GM23338 (cell line): ENCODE data around the gene ITIH3. TPM values are rescaled to one million over a fixed set of nuclear protein-coding genes. Genes with fewer than 3 reads are reported as not detected.

Experiments used
- ATAC-seq: fragments of 200-7000 bp; cut with Tn5 transposase; 3 replicates; pipeline ENCODE4 v1.9.1; 2020
- DNase-seq: peaks from one replicate; pipeline ENCODE4 v3.0.0-alpha.2; 2015; ENCODE audit warnings: low spot score
- H2AFZ ChIP-seq: fragments of 200-600 bp; sonication (generic); 2 replicates; pipeline ENCODE4 v1.8.0; 2016; ENCODE audit warnings: antibody characterized with exemption, mild to moderate bottlenecking, moderate library complexity
- H3F3A ChIP-seq: fragments of 200-600 bp; sonication (generic); replicated peaks from 2 replicates; pipeline ENCODE4 v1.8.0; 2017; ENCODE audit warnings: antibody characterized with exemption, mixed run types, low read depth
- H3K27ac ChIP-seq: fragments of 200-600 bp; sonication (generic); 2 replicates; pipeline ENCODE4 v1.6.1; 2016; ENCODE audit warnings: low read depth
- H3K27me3 ChIP-seq: fragments of 200-600 bp; sonication (generic); 2 replicates; pipeline ENCODE4 v1.8.0; 2016; ENCODE audit warnings: mild to moderate bottlenecking, mixed run types, moderate library complexity; ENCODE audit not compliant: insufficient read depth
- H3K36me3 ChIP-seq: fragments of 200-600 bp; sonication (generic); 2 replicates; pipeline ENCODE4 v1.8.0; 2016; ENCODE audit warnings: mild to moderate bottlenecking; ENCODE audit not compliant: insufficient read depth
- H3K4me1 ChIP-seq: fragments of 200-600 bp; sonication (generic); 2 replicates; pipeline ENCODE4 v1.8.0; 2016; ENCODE audit warnings: mild to moderate bottlenecking, moderate library complexity; ENCODE audit not compliant: insufficient read depth
- H3K4me2 ChIP-seq: fragments of 200-600 bp; sonication (generic); 2 replicates; pipeline ENCODE4 v1.7.1; 2017; ENCODE audit warnings: mixed run types
- H3K4me3 ChIP-seq: fragments of 200-600 bp; sonication (generic); 2 replicates; pipeline ENCODE4 v1.6.1; 2016; ENCODE audit warnings: mixed run types
- H3K79me2 ChIP-seq: fragments of 200-600 bp; sonication (generic); replicated peaks from 2 replicates; pipeline ENCODE4 v1.8.0; 2017; ENCODE audit warnings: mild to moderate bottlenecking; ENCODE audit not compliant: insufficient read depth
- H3K9me2 ChIP-seq: fragments of 200-600 bp; sonication (generic); 2 replicates; pipeline ENCODE4 v1.8.0; 2017; ENCODE audit not compliant: insufficient read depth
- H4K20me1 ChIP-seq: fragments of 200-600 bp; sonication (generic); replicated peaks from 2 replicates; pipeline ENCODE4 v1.8.0; 2017; ENCODE audit warnings: mild to moderate bottlenecking; ENCODE audit not compliant: insufficient read depth
- H3K27ac Mint-ChIP-seq: 2 replicates; pipeline ENCODE4 v1.8.0; 2020; ENCODE audit warnings: inconsistent platforms, mild to moderate bottlenecking, moderate library complexity, mixed read lengths
- H3K27me3 Mint-ChIP-seq: 3 replicates; pipeline ENCODE4 v1.8.0; 2022; ENCODE audit warnings: low read depth, mild to moderate bottlenecking, moderate library complexity, mixed read lengths, inconsistent platforms; ENCODE audit not compliant: insufficient read depth, poor library complexity
- H3K36me3 Mint-ChIP-seq: 3 replicates; pipeline ENCODE4 v1.8.0; 2021; ENCODE audit warnings: low read depth, mild to moderate bottlenecking, inconsistent platforms, moderate library complexity, mixed read lengths
- H3K4me1 Mint-ChIP-seq: 3 replicates; pipeline ENCODE4 v1.8.0; 2020; ENCODE audit warnings: mild to moderate bottlenecking, inconsistent platforms, mixed read lengths
- H3K4me3 Mint-ChIP-seq: 3 replicates; pipeline ENCODE4 v1.8.0; 2021; ENCODE audit warnings: moderate library complexity, mild to moderate bottlenecking, inconsistent platforms, mixed read lengths
- H3K9me3 Mint-ChIP-seq: 3 replicates; pipeline ENCODE4 v1.8.0; 2020; ENCODE audit warnings: moderate library complexity, mild to moderate bottlenecking, inconsistent platforms, mixed read lengths
- CREB1 ChIP-seq: fragments of 250-450 bp; sonication (Bioruptor Pico); IDR thresholded peaks from 2 replicates; pipeline ENCODE4 v1.5.0; 2020; ENCODE audit warnings: low read depth, mild to moderate bottlenecking, moderate library complexity
- EZH2phosphoT487 ChIP-seq: fragments of 200-600 bp; sonication (generic); IDR thresholded peaks from one replicate; pipeline ENCODE4 v1.8.1; 2018; ENCODE audit warnings: antibody characterized with exemption; ENCODE audit not compliant: unreplicated experiment
- JUNB ChIP-seq: IDR thresholded peaks from one replicate; pipeline ENCODE4 v1.6.1; 2016; ENCODE audit warnings: antibody characterized with exemption; ENCODE audit not compliant: unreplicated experiment
- NANOG ChIP-seq: IDR thresholded peaks from 2 replicates; pipeline ENCODE4 v1.6.1; 2016; ENCODE audit warnings: antibody characterized with exemption, borderline replicate concordance
- REST ChIP-seq: IDR thresholded peaks from one replicate; pipeline ENCODE4 v1.6.1; 2018; ENCODE audit warnings: antibody characterized with exemption; ENCODE audit not compliant: unreplicated experiment
- polyA plus RNA-seq: library from polyadenylated mRNA; unstranded; fragments of >200 nt; fragmentation: Nextera tagmentation; extraction: Ambion mirVana; gene quantifications from 2 replicates; pipeline ENCODE4 v1.2.1, GENCODE V29; 2016
- total RNA-seq: library from RNA; depleted of rRNA; stranded (reverse); fragments of >200 nt; shearing (Covaris generic); gene quantifications from 2 replicates; pipeline ENCODE4 v1.2.3, GENCODE V29; 2014
- TF ChIP-seq, protein P1 (sequence below): IDR thresholded peaks from 2 replicates; pipeline ENCODE4 v1.6.1; 2016; ENCODE audit warnings: antibody characterized with exemption
- TF ChIP-seq, protein P2 (sequence below), 2 experiments: fragments of 200-600 bp in 1 of 2; sonication (generic) in 1 of 2; conservative IDR thresholded peaks; 2 replicates each; pipeline versions ENCODE4 v1.5.1 to v1.6.1; 2016 to 2017; ENCODE audit warnings: antibody characterized with exemption in 2 of 2, low read depth in 2 of 2, mild to moderate bottlenecking in 2 of 2, moderate library complexity in 1 of 2

Gene ITIH3
- total and polyA plus RNA-seq, 2 experiments from 2014 or later = not detected

DNA sequence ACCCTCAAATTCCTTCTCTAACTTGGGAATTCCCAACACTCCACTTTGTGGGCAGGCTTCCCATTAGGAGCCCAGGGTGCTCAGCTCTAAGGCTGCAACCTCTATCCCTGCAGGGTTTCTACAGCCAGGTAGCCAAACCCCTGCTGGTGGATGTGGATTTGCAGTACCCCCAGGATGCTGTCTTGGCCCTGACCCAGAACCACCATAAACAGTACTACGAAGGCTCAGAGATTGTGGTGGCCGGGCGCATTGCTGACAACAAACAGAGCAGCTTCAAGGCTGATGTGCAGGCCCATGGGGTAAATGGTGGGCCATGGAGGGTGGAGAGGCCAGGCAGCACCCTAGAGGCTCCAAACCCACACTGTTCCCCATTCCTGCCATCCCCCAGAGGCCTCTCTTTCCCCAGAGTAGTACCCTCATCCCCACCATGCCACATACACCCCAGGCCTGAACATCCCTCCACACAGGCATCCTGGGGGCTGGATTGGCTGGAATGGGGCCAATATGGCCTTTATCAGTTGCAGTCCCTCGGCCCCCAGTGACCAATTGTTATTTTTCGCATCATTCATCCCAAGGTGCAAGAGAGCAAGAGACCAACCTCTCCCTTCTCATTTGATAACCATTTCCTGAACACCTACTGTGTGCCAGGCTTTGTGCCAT, 9.5 kb upstream of the ITIH3 start (continued):
- TF ChIP-seq REST = no peak

- Histone ChIP-seq H3K36me3 (no peaks in the 10 kb centered on the region), H3K27ac (no peak overlapping the region), H3F3A (no peaks in the 10 kb centered on the region), H3K4me1 (no peaks in the 10 kb centered on the region), H4K20me1 (no peaks in the 10 kb centered on the region), H3K4me2 (no peak overlapping the region), H2AFZ (no peak overlapping the region), H3K27me3 (no peaks in the 10 kb centered on the region), H3K4me3 (no peak overlapping the region), H3K79me2 (no peaks in the 10 kb centered on the region), H3K9me2 (peaks cover 6% of the 10 kb centered on the region; the same call in 1 of the 2 replicates)
- H3K36me3 Mint-ChIP-seq = no peaks in the 10 kb centered on the region; the same call in 2 of the 3 replicates
- ATAC-seq (no peak), DNase-seq (no peak)
- H3K9me3 Mint-ChIP-seq = no peaks in the 10 kb centered on the region
- H3K4me3 Mint-ChIP-seq = no peak overlapping the region
- H3K4me1 Mint-ChIP-seq = peaks cover 12% of the 10 kb centered on the region
- peaks cover 26% of the 10 kb centered on the region for H3K27me3 Mint-ChIP-seq
- no peak overlapping the region for H3K27ac Mint-ChIP-seq
- TF ChIP-seq, protein P1, sequence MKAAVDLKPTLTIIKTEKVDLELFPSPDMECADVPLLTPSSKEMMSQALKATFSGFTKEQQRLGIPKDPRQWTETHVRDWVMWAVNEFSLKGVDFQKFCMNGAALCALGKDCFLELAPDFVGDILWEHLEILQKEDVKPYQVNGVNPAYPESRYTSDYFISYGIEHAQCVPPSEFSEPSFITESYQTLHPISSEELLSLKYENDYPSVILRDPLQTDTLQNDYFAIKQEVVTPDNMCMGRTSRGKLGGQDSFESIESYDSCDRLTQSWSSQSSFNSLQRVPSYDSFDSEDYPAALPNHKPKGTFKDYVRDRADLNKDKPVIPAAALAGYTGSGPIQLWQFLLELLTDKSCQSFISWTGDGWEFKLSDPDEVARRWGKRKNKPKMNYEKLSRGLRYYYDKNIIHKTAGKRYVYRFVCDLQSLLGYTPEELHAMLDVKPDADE = no peak
- no peak for TF ChIP-seq EZH2phosphoT487
- no peak for TF ChIP-seq NANOG
- TF ChIP-seq, protein P2, sequence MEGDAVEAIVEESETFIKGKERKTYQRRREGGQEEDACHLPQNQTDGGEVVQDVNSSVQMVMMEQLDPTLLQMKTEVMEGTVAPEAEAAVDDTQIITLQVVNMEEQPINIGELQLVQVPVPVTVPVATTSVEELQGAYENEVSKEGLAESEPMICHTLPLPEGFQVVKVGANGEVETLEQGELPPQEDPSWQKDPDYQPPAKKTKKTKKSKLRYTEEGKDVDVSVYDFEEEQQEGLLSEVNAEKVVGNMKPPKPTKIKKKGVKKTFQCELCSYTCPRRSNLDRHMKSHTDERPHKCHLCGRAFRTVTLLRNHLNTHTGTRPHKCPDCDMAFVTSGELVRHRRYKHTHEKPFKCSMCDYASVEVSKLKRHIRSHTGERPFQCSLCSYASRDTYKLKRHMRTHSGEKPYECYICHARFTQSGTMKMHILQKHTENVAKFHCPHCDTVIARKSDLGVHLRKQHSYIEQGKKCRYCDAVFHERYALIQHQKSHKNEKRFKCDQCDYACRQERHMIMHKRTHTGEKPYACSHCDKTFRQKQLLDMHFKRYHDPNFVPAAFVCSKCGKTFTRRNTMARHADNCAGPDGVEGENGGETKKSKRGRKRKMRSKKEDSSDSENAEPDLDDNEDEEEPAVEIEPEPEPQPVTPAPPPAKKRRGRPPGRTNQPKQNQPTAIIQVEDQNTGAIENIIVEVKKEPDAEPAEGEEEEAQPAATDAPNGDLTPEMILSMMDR (conservative IDR thresholded peaks at IDR 0.05; ENCODE audit: low read depth in 2 of 2) = no peak
- TF ChIP-seq REST = no peak
- TF ChIP-seq JUNB = no peak
- TF ChIP-seq CREB1 (CRISPR knock-in tag) = no peak
These were observed 8.0 kb upstream of the ITIH3 start for GRCh38 chr3:52786330-52787215.
